Measurements from ENCODE around the gene TCEANC2. TPM values are rescaled to one million over a fixed set of nuclear protein-coding genes. Genes with fewer than 3 reads are reported as not detected.

Gene TCEANC2
- total RNA-seq, 1 experiment from 2014 or later = 1.9 TPM

DNA sequence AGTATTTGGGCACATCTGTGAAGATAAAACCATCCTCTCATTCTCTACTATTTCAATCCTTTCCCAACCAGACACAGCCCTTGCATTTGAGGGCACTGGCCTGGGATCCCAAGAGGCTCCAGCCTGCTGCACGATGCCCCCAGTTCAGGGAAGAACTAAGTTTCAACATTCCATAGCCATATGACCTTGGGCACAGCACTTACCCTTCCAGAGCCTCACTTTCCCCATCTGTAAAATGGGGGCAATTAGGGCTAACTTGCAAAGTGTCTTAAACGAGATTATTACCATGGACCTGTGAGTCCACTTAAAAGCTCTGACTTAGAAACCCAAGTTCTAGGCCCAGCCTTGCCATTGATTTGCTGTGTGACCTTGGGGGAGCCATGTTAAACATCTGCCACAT lies 76.5 kb downstream of the TCEANC2 start:
- no TSS peak for BruUV-seq (replicated peaks)
- CTCF ChIA-PET = no interaction called here
- H3K4me3 Mint-ChIP-seq (ENCODE audit: unreplicated experiment) = no peak overlapping the region

GRCh38 chr1:54131419-54131818 lies 78.0 kb downstream of the TCEANC2 start:
- H3K27me3 Mint-ChIP-seq (ENCODE audit: insufficient read depth, unreplicated experiment) = peaks cover 3% of the 10 kb centered on the region
- no TSS peak for BruUV-seq (replicated peaks)
- CTCF ChIA-PET = no interaction called here

More for the DNA sequence above, 76.5 kb downstream of the TCEANC2 start:
- H3K27me3 Mint-ChIP-seq (ENCODE audit: insufficient read depth, unreplicated experiment) = peaks cover 3% of the 10 kb centered on the region
- H3K36me3 Mint-ChIP-seq (ENCODE audit: insufficient read depth, unreplicated experiment) = no peaks in the 10 kb centered on the region
- H3K9me3 ChIP-seq = no peaks in the 10 kb centered on the region
- TF ChIP-seq, protein P1, sequence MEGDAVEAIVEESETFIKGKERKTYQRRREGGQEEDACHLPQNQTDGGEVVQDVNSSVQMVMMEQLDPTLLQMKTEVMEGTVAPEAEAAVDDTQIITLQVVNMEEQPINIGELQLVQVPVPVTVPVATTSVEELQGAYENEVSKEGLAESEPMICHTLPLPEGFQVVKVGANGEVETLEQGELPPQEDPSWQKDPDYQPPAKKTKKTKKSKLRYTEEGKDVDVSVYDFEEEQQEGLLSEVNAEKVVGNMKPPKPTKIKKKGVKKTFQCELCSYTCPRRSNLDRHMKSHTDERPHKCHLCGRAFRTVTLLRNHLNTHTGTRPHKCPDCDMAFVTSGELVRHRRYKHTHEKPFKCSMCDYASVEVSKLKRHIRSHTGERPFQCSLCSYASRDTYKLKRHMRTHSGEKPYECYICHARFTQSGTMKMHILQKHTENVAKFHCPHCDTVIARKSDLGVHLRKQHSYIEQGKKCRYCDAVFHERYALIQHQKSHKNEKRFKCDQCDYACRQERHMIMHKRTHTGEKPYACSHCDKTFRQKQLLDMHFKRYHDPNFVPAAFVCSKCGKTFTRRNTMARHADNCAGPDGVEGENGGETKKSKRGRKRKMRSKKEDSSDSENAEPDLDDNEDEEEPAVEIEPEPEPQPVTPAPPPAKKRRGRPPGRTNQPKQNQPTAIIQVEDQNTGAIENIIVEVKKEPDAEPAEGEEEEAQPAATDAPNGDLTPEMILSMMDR (IDR thresholded peaks at IDR 0.05; ENCODE audit: insufficient read depth in 1 of 2, low read depth in 1 of 2, low read length in 1 of 2, severe bottlenecking in 1 of 2, unreplicated experiment in 1 of 2) = no peak
- H3K36me3 ChIP-seq (ENCODE audit: control insufficient read depth, insufficient read depth, low read length) = no peaks in the 10 kb centered on the region
- no peaks in the 10 kb centered on the region for H3K9me3 Mint-ChIP-seq (ENCODE audit: unreplicated experiment)
- DNase-seq = no peak
- no peak overlapping the region for H3K4me3 ChIP-seq (ENCODE audit: low read depth, low read length)
- H3K4me1 ChIP-seq = no peaks in the 10 kb centered on the region
- no peaks in the 10 kb centered on the region for H3K4me1 Mint-ChIP-seq (ENCODE audit: low read depth, unreplicated experiment)
- intact Hi-C loops (cut with micrococcal nuclease; ENCODE audit: unreplicated experiment) = loop anchor here (10.0 kb wide), 1 partner anchor 275 kb away; the partner anchor contains the start of gene SSBP3
- POLR2A ChIA-PET = no interaction called here
- H3K27me3 ChIP-seq (replicated peaks; ENCODE audit: control insufficient read depth, insufficient read depth, low read length) = no peaks in the 10 kb centered on the region
- no peak overlapping the region for H3K27ac Mint-ChIP-seq (ENCODE audit: unreplicated experiment)

DNA sequence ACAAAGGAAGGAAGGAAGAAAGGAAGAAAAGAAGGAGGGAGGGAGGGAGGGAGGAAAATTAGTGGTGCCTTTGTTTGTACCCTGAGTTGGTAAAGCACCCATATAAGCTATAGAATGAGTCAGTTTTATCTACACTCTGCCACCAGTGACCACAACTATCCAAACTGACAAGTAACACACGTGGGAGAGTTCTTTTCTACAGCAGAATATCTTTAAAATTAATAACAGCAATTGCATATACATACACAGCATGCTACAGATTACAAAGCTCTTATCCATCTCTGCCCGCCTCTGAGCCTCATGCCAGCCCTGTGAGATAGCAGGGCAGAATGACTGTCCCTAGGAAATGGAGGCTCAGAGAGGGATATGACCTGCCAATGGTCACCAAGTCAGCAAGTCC lies 79.1 kb downstream of the TCEANC2 start:
- no peak for DNase-seq
- H3K4me3 Mint-ChIP-seq (ENCODE audit: unreplicated experiment) = no peak overlapping the region
- Histone ChIP-seq H3K4me1 (peaks cover 13% of the 10 kb centered on the region), H3K4me3 (ENCODE audit: low read depth, low read length) (no peak overlapping the region), H3K27me3 (replicated peaks; ENCODE audit: control insufficient read depth, insufficient read depth, low read length) (no peaks in the 10 kb centered on the region), H3K9me3 (no peaks in the 10 kb centered on the region), H3K36me3 (ENCODE audit: control insufficient read depth, insufficient read depth, low read length) (no peaks in the 10 kb centered on the region)
- no TSS peak for BruUV-seq (replicated peaks)
- intact Hi-C loops (cut with micrococcal nuclease; ENCODE audit: unreplicated experiment) = no loop called here
- POLR2A ChIA-PET = no interaction called here
- H3K27me3 Mint-ChIP-seq (ENCODE audit: insufficient read depth, unreplicated experiment) = peaks cover 3% of the 10 kb centered on the region
- no peaks in the 10 kb centered on the region for H3K36me3 Mint-ChIP-seq (ENCODE audit: insufficient read depth, unreplicated experiment)
- H3K9me3 Mint-ChIP-seq (ENCODE audit: unreplicated experiment) = no peaks in the 10 kb centered on the region
- TF ChIP-seq, protein P1 (IDR thresholded peaks at IDR 0.05; ENCODE audit: insufficient read depth in 1 of 2, low read depth in 1 of 2, low read length in 1 of 2, severe bottlenecking in 1 of 2, unreplicated experiment in 1 of 2) = no peak
- H3K27ac Mint-ChIP-seq (ENCODE audit: unreplicated experiment) = no peak overlapping the region
- CTCF ChIA-PET = interaction anchor here (0.5 kb wide), 1 partner anchor 186 kb away, joined by 5 read pairs; the partner anchor contains the start of gene LRRC42
- H3K4me1 Mint-ChIP-seq (ENCODE audit: low read depth, unreplicated experiment) = peaks cover 14% of the 10 kb centered on the region

More at GRCh38 chr1:54131419-54131818, 78.0 kb downstream of the TCEANC2 start:
- H3K27me3 ChIP-seq (replicated peaks; ENCODE audit: control insufficient read depth, insufficient read depth, low read length) = no peaks in the 10 kb centered on the region
- H3K36me3 ChIP-seq (ENCODE audit: control insufficient read depth, insufficient read depth, low read length) = no peaks in the 10 kb centered on the region
- Mint-ChIP-seq H3K4me3 (ENCODE audit: unreplicated experiment) (no peak overlapping the region), H3K36me3 (ENCODE audit: insufficient read depth, unreplicated experiment) (no peaks in the 10 kb centered on the region), H3K4me1 (ENCODE audit: low read depth, unreplicated experiment) (peaks cover 7% of the 10 kb centered on the region), H3K9me3 (ENCODE audit: unreplicated experiment) (no peaks in the 10 kb centered on the region), H3K27ac (ENCODE audit: unreplicated experiment) (no peak overlapping the region)
- POLR2A ChIA-PET = no interaction called here
- intact Hi-C loops (cut with micrococcal nuclease; ENCODE audit: unreplicated experiment) = no loop called here
- no peaks in the 10 kb centered on the region for H3K9me3 ChIP-seq
- no peak overlapping the region for H3K4me3 ChIP-seq (ENCODE audit: low read depth, low read length)
- TF ChIP-seq, protein P1 (IDR thresholded peaks at IDR 0.05; ENCODE audit: insufficient read depth in 1 of 2, low read depth in 1 of 2, low read length in 1 of 2, severe bottlenecking in 1 of 2, unreplicated experiment in 1 of 2) = no peak
- DNase-seq = no peak
- peaks cover 10% of the 10 kb centered on the region for H3K4me1 ChIP-seq

Measured in Caco-2 (cell line).